ENCODE measurements around the gene RASGEF1C.
"Not testable (repeated sequence)": the region's sequence is repeated elsewhere in the genome, so short reads cannot be mapped to it uniquely, and the experiment has no call there.

Gene RASGEF1C

GRCh38 chr5:180135967-180136629 lies 72.9 kb downstream of the RASGEF1C start:
- DNase-seq (ENCODE audit: low read depth), result no peak

GRCh38 chr5:180135128-180135955 lies 73.7 kb downstream of the RASGEF1C start:
- peak; percentile 3 for DNase-seq (ENCODE audit: low read depth)

GRCh38 chr5:180133971-180134508 lies 75.0 kb downstream of the RASGEF1C start:
- DNase-seq (ENCODE audit: low read depth), result no peak

- no peak for DNase-seq (ENCODE audit: low read depth)
Measured at GRCh38 chr5:180133551-180133950, 75.5 kb downstream of the RASGEF1C start.

- no peak for DNase-seq (ENCODE audit: low read depth)
Measured at GRCh38 chr5:180133060-180133459, 76.0 kb downstream of the RASGEF1C start.

- no peak for DNase-seq (ENCODE audit: low read depth)
Measured at GRCh38 chr5:180130876-180131740, 77.9 kb downstream of the RASGEF1C start.

GRCh38 chr5:180130291-180130869 lies 78.6 kb downstream of the RASGEF1C start:
- no peak for DNase-seq (ENCODE audit: low read depth)

GRCh38 chr5:180129291-180130190 lies 79.5 kb downstream of the RASGEF1C start:
- DNase-seq (ENCODE audit: low read depth), result no peak

- DNase-seq (ENCODE audit: low read depth), result no peak
Measured at GRCh38 chr5:180128671-180129261, 80.2 kb downstream of the RASGEF1C start.

- no peak for DNase-seq (ENCODE audit: low read depth)
Measured at GRCh38 chr5:180127682-180128670, 81.0 kb downstream of the RASGEF1C start.

- DNase-seq (ENCODE audit: low read depth), result no peak
Measured at GRCh38 chr5:180126716-180127681, 82.0 kb downstream of the RASGEF1C start.

GRCh38 chr5:180126156-180126555 lies 82.9 kb downstream of the RASGEF1C start:
- not testable (repeated sequence) for DNase-seq (ENCODE audit: low read depth)

- DNase-seq (ENCODE audit: low read depth), result not testable (repeated sequence)
Measured at GRCh38 chr5:180124662-180125061, 84.3 kb downstream of the RASGEF1C start.

- no peak for DNase-seq (ENCODE audit: low read depth)
Measured at GRCh38 chr5:180122875-180123274, 86.1 kb downstream of the RASGEF1C start.

- DNase-seq (ENCODE audit: low read depth), result no peak
Measured at GRCh38 chr5:180121826-180122413, 87.1 kb downstream of the RASGEF1C start.

GRCh38 chr5:180120237-180121101 lies 88.5 kb downstream of the RASGEF1C start:
- no peak for DNase-seq (ENCODE audit: low read depth)

GRCh38 chr5:180119903-180120236 lies 89.1 kb downstream of the RASGEF1C start:
- DNase-seq (ENCODE audit: low read depth), result no peak

Data from GM04503 (cell line).